Endothelial cell of umbilical vein (primary cell): Measurements from ENCODE around the gene INIP. TPM values are rescaled to one million over a fixed set of nuclear protein-coding genes. Genes with fewer than 3 reads are reported as not detected.

Experiments
- BruUV-seq: library from RNA; stranded (reverse); fragments of 400-500 nt; replicated peaks from 2 replicates; lab custom pipeline; 2021; lab: Mats Ljungman, UMichigan
- CTCF ChIA-PET: fragments of 300-600, 350-600 bp; sonication (Branson Sonifier 250); formaldehyde crosslinking; loops from one replicate; lab custom pipeline; 2021; ENCODE audit warnings: antibody characterized with exemption, inconsistent platforms; lab: Charles Lee
- POLR2A ChIA-PET: fragments of 300-600, 350-600 bp; sonication (Branson Sonifier 250); formaldehyde crosslinking; loops from one replicate; lab custom pipeline; 2021; ENCODE audit warnings: antibody characterized with exemption, inconsistent platforms; lab: Charles Lee
- DNase-seq: peaks from one replicate; pipeline ENCODE4 v3.0.0-alpha.2; 2011; ENCODE audit warnings: low read depth, low spot score
- FAIRE-seq: peaks from 2 replicates; lab custom pipeline; 2011; peaks lifted over from hg19 to GRCh38; lab: Jason Lieb, UNC
- H2AFZ ChIP-seq: 2 replicates; pipeline ENCODE4 v1.6.0; 2012; ENCODE audit warnings: low read depth, low read length, control low read depth, inconsistent platforms
- H3K27ac ChIP-seq: 2 replicates; pipeline ENCODE4 v1.5.1; 2011; ENCODE audit warnings: low read depth, mild to moderate bottlenecking, control low read depth, low read length, moderate library complexity; ENCODE audit not compliant: insufficient read depth
- H3K27me3 ChIP-seq, 2 experiments: 2 replicates each; pipeline versions ENCODE4 v1.6.0 to v1.6.1; 2011; ENCODE audit warnings: low read length in 2 of 2, mixed read lengths in 1 of 2; ENCODE audit not compliant: control insufficient read depth in 2 of 2, insufficient read depth in 2 of 2
- H3K36me3 ChIP-seq, 2 experiments: 2 replicates in 1 of 2; 3 replicates in 1 of 2; pipeline ENCODE4 v1.5.1; 2011; ENCODE audit warnings: low read length in 2 of 2, mild to moderate bottlenecking in 1 of 2, moderate library complexity in 1 of 2; ENCODE audit not compliant: control insufficient read depth in 2 of 2, insufficient read depth in 2 of 2; ENCODE audit errors: extremely low read depth in 1 of 2
- H3K4me1 ChIP-seq: 3 replicates; pipeline ENCODE4 v1.5.1; 2011; ENCODE audit warnings: mild to moderate bottlenecking, low read length; ENCODE audit not compliant: control insufficient read depth, insufficient read depth; ENCODE audit errors: extremely low read depth
- H3K4me2 ChIP-seq: 2 replicates; pipeline ENCODE4 v1.6.1; 2011; ENCODE audit warnings: low read length, control low read depth, mixed read lengths; ENCODE audit not compliant: insufficient read depth
- H3K4me3 ChIP-seq, 3 experiments: fragments of 200-600 bp in 1 of 3; sonication (generic), shearing (Covaris generic) in 1 of 3; replicated peaks in 1 of 3; 2 replicates each; pipeline ENCODE4 v1.5.1; 2011 to 2016; ENCODE audit warnings: control low read depth in 3 of 3, low read length in 3 of 3, mild to moderate bottlenecking in 2 of 3, inconsistent platforms in 1 of 3, low read depth in 1 of 3, moderate library complexity in 1 of 3; ENCODE audit not compliant: insufficient read depth in 1 of 3
- H3K79me2 ChIP-seq: 2 replicates; pipeline ENCODE4 v1.6.0; 2012; ENCODE audit warnings: low read length, inconsistent platforms; ENCODE audit not compliant: control insufficient read depth, insufficient read depth
- H3K9ac ChIP-seq: replicated peaks from 2 replicates; pipeline ENCODE3; 2011; ENCODE audit warnings: low read length, control low read depth; ENCODE audit not compliant: insufficient read depth; ENCODE audit errors: extremely low read depth
- H3K9me1 ChIP-seq: replicated peaks from 3 replicates; pipeline ENCODE4 v1.6.0; 2011; ENCODE audit warnings: mild to moderate bottlenecking, low read length; ENCODE audit not compliant: control insufficient read depth, insufficient read depth; ENCODE audit errors: extremely low read depth
- H3K9me3 ChIP-seq: replicated peaks from 2 replicates; pipeline ENCODE4 v1.5.1; 2012; ENCODE audit warnings: low read length, inconsistent platforms; ENCODE audit not compliant: control insufficient read depth, insufficient read depth
- H4K20me1 ChIP-seq: replicated peaks from 2 replicates; pipeline ENCODE3; 2011; ENCODE audit warnings: mild to moderate bottlenecking, low read length; ENCODE audit not compliant: control insufficient read depth, insufficient read depth; ENCODE audit errors: extremely low read depth
- EZH2 ChIP-seq: IDR thresholded peaks from 2 replicates; pipeline ENCODE4 v1.6.1; 2012; ENCODE audit warnings: borderline replicate concordance, low read depth, mild to moderate bottlenecking, moderate library complexity, low read length, inconsistent platforms; ENCODE audit not compliant: severe bottlenecking
- FOS ChIP-seq: IDR thresholded peaks from 2 replicates; pipeline ENCODE4 v1.6.1; 2011; ENCODE audit warnings: mild to moderate bottlenecking, low read length, moderate library complexity, borderline replicate concordance; ENCODE audit not compliant: insufficient read depth
- GATA2 ChIP-seq: IDR thresholded peaks from 2 replicates; pipeline ENCODE4 v1.7.0; 2011; ENCODE audit warnings: low read depth, mild to moderate bottlenecking, moderate library complexity, mixed read lengths, low read length; ENCODE audit not compliant: insufficient read length, insufficient read depth
- JUN ChIP-seq: IDR thresholded peaks from 2 replicates; pipeline ENCODE4 v1.6.1; 2011; ENCODE audit warnings: borderline replicate concordance, low read depth; ENCODE audit not compliant: insufficient read length, insufficient read depth
- MYC ChIP-seq: IDR thresholded peaks from one replicate; pipeline ENCODE4 v1.6.1; 2011; ENCODE audit warnings: mild to moderate bottlenecking, low read depth, low read length
- POLR2A ChIP-seq: IDR thresholded peaks from 2 replicates; pipeline ENCODE4 v1.6.1; 2012; ENCODE audit warnings: low read depth, mild to moderate bottlenecking, control low read depth, low read length
- POLR2AphosphoS5 ChIP-seq: IDR thresholded peaks from 2 replicates; pipeline ENCODE4 v1.6.1; 2012; ENCODE audit warnings: low read depth, mild to moderate bottlenecking, control low read depth, low read length, moderate library complexity; ENCODE audit not compliant: insufficient read depth
- dilution Hi-C: fragments of 300-500 bp; cut with MboI; formaldehyde crosslinking; loops from one replicate; pipeline ENCODE4 v1.15.0; 2019; ENCODE audit warnings: low sequenced_read_pairs; ENCODE audit not compliant: extremely low pct_ligation_motif_present
- intact Hi-C: fragments of 100-400 bp; cut with micrococcal nuclease; formaldehyde crosslinking; loops from one replicate; pipeline ENCODE4 v1.10.0; 2022
- polyA plus RNA-seq, 4 experiments: library from polyadenylated mRNA; depleted of rRNA in 3 of 4; stranded (reverse) in 3 of 4; unstranded in 1 of 4; fragments of >200 nt; gene quantifications; 2 replicates each; pipeline versions ENCODE4 v1.2.1 to v1.2.3, GENCODE V29; 2011 to 2012; ENCODE audit warnings: missing spikeins in 1 of 4
- total RNA-seq: library from RNA; stranded (reverse); gene quantifications from 2 replicates; pipeline ENCODE4 v1.2.3, GENCODE V29; 2021
- TF ChIP-seq, protein P1 (sequence below), 2 donors: IDR thresholded peaks; 1 replicate in 1 of 2; 2 replicates in 1 of 2; pipeline ENCODE4 v1.5.1; 2011; ENCODE audit warnings: low read length in 2 of 2, mild to moderate bottlenecking in 2 of 2, moderate library complexity in 2 of 2, control low read depth in 1 of 2, inconsistent platforms in 1 of 2, low read depth in 1 of 2; ENCODE audit not compliant: insufficient read depth in 1 of 2; ENCODE audit errors: extremely low read depth in 1 of 2
- TF ChIP-seq, protein P2 (sequence below): IDR thresholded peaks from 2 replicates; pipeline ENCODE4 v1.6.1; 2011; ENCODE audit not compliant: insufficient read depth, insufficient read length

INIP gene
- total and polyA plus RNA-seq, 2 donors (not counting 3 experiments of a cell fraction or from before 2014, with no cell fraction given) = 12.3 to 25.7 TPM

DNA sequence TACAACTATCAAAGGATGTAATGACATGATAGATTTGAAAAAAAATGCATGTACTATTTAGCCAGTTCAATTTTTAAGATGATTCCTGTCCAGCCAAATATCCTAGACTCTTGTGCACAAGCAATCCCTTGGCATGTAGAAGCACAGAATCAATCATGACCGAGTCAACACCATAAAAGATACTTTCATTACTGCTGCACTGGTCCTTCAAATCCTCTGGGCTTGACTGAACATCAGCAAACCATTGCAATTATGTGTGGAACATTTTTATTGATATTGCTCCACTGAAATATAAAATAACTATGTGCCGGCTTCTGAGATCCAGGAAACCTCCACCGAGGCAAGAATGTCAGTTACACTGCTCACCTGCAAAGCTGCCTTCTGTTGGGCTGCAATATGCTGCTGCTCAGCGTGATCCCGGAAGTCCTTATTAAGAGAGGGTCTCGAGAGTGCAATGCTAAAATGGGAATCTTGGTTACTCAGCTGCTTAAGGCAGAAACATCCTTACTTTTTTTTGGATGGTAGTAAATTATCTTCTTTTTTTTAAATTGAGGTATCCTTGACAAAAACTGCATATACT is 28.7 kb downstream of the INIP start:
- dilution Hi-C loops = no loop called here
- Histone ChIP-seq H2AFZ (no peak overlapping the region), H3K9ac (no peak overlapping the region), H3K79me2 (no peaks in the 10 kb centered on the region), H3K27ac (no peak overlapping the region), H3K4me2 (no peak overlapping the region), H3K4me1 (no peaks in the 10 kb centered on the region), H3K27me3 (no peaks in the 10 kb centered on the region), H3K9me3 (no peaks in the 10 kb centered on the region), H4K20me1 (no peaks in the 10 kb centered on the region), H3K36me3 (peaks cover 4 to 7% of the 10 kb centered on the region in 2 experiments), H3K9me1 (no peaks in the 10 kb centered on the region), H3K4me3 (no peak overlapping the region)
- intact Hi-C loops = no loop called here
- BruUV-seq = no TSS peak
- DNase-seq (no peak), FAIRE-seq (no peak)
- ChIA-PET POLR2A (no interaction called here), CTCF (no interaction called here)
- TF ChIP-seq POLR2A = no peak
- TF ChIP-seq MYC = no peak

DNA sequence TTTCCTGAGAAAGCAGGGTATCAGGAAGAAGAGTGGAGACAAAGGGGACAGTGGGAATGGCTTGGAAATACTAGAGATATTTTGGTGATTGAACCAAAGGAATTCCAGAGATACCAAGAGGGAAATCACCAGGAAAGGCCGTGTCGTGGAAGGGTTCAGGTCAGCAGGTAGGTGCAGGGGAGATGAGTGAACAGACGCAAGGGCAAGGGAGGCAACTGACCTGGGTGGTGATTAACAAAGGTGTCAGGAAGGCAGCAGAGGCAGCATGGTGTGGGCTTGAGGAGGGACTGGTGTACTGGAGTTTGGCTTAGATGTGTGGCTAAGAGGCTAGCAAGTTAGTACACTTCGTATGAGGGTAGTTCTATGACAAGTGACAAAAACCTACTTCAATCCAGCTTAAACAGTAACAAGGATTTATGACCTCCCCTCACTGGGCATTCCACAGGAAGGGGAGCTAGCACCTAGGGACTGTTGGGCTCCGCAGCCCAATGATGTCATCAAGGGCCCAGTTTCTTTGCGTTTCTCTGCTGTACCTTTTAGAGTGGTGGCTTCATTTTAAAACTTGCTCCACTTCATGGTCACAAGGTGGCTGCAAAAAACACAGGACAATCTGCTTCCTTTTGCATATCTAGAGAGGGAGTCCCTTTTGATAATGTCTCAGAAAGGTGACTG is 37.0 kb downstream of the INIP start:
- no peak overlapping the region for H3K4me3 ChIP-seq
- no TSS peak for BruUV-seq
- DNase-seq = no peak
- dilution Hi-C loops = no loop called here
- no peak overlapping the region for H2AFZ ChIP-seq
- CTCF ChIA-PET = interaction anchor here (1.3 kb wide), 1 partner anchor 112 kb away, joined by 3 read pairs; no protein-coding TSS in a partner anchor
- H3K79me2 ChIP-seq = no peaks in the 10 kb centered on the region
- H3K9me3 ChIP-seq = peaks cover 2% of the 10 kb centered on the region
- POLR2A ChIA-PET = no interaction called here
- no peaks in the 10 kb centered on the region for H3K27me3 ChIP-seq
- no peak overlapping the region for H3K9ac ChIP-seq
- TF ChIP-seq, protein P1, sequence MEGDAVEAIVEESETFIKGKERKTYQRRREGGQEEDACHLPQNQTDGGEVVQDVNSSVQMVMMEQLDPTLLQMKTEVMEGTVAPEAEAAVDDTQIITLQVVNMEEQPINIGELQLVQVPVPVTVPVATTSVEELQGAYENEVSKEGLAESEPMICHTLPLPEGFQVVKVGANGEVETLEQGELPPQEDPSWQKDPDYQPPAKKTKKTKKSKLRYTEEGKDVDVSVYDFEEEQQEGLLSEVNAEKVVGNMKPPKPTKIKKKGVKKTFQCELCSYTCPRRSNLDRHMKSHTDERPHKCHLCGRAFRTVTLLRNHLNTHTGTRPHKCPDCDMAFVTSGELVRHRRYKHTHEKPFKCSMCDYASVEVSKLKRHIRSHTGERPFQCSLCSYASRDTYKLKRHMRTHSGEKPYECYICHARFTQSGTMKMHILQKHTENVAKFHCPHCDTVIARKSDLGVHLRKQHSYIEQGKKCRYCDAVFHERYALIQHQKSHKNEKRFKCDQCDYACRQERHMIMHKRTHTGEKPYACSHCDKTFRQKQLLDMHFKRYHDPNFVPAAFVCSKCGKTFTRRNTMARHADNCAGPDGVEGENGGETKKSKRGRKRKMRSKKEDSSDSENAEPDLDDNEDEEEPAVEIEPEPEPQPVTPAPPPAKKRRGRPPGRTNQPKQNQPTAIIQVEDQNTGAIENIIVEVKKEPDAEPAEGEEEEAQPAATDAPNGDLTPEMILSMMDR (IDR thresholded peaks at IDR 0.05; ENCODE audit: extremely low read depth in 1 of 2, insufficient read depth in 1 of 2, low read depth in 1 of 2, low read length in 2 of 2) = no peak
- TF ChIP-seq EZH2 (no peak), GATA2 (no peak), POLR2AphosphoS5 (no peak), JUN (no peak), FOS (no peak), MYC (no peak), POLR2A (no peak)
- TF ChIP-seq, protein P2, sequence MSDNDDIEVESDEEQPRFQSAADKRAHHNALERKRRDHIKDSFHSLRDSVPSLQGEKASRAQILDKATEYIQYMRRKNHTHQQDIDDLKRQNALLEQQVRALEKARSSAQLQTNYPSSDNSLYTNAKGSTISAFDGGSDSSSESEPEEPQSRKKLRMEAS = no peak
- no peak for FAIRE-seq
- H3K4me1 ChIP-seq = no peaks in the 10 kb centered on the region
- H3K4me2 ChIP-seq = no peak overlapping the region
- intact Hi-C loops = no loop called here
- H3K27ac ChIP-seq = no peak overlapping the region
- H4K20me1 ChIP-seq = no peaks in the 10 kb centered on the region
- no peaks in the 10 kb centered on the region for H3K9me1 ChIP-seq
- peaks cover 1 to 2% of the 10 kb centered on the region in 2 experiments for H3K36me3 ChIP-seq
